WTC11 (cell line): ENCODE measurements around the gene H6PD. TPM values are rescaled to one million over a fixed set of nuclear protein-coding genes. Genes with fewer than 3 reads are reported as not detected.

Source experiments
- ATAC-seq: fragments of 200-7000 bp; cut with Tn5 transposase; 2 replicates; pipeline ENCODE4 v1.10.0; 2021; ENCODE audit warnings: mild to moderate bottlenecking, moderate library complexity
- CTCF ChIA-PET: fragments of 300-600 bp; sonication (Branson Sonifier 250); formaldehyde crosslinking; loops from one replicate; lab custom pipeline; 2021; ENCODE audit warnings: antibody characterized with exemption; lab: Charles Lee
- POLR2A ChIA-PET: fragments of 350-600 bp; sonication (Branson Sonifier 250); formaldehyde crosslinking; loops from one replicate; lab custom pipeline; 2021; ENCODE audit warnings: antibody characterized with exemption; lab: Charles Lee
- DNase-seq: peaks from one replicate; pipeline ENCODE4 v3.0.0; 2021; ENCODE audit warnings: low spot score
- H3K27ac Mint-ChIP-seq: 2 replicates; pipeline ENCODE4 v1.8.0; 2021; ENCODE audit warnings: mixed read lengths
- H3K27me3 Mint-ChIP-seq: 2 replicates; pipeline ENCODE4 v1.8.0; 2021; ENCODE audit warnings: low read depth, mild to moderate bottlenecking, moderate library complexity, mixed read lengths
- H3K36me3 Mint-ChIP-seq: 2 replicates; pipeline ENCODE4 v1.8.0; 2021; ENCODE audit warnings: mixed read lengths
- H3K4me1 Mint-ChIP-seq: 2 replicates; pipeline ENCODE4 v1.8.0; 2022; ENCODE audit warnings: mixed read lengths
- H3K4me3 Mint-ChIP-seq: 2 replicates; pipeline ENCODE4 v1.8.0; 2021; ENCODE audit warnings: mild to moderate bottlenecking, moderate library complexity, mixed read lengths
- H3K9me3 Mint-ChIP-seq: 2 replicates; pipeline ENCODE4 v1.8.0; 2021; ENCODE audit warnings: mixed read lengths
- AFF4 ChIP-seq: sonication (generic); formaldehyde crosslinking; IDR thresholded peaks from 2 replicates; pipeline ENCODE4 v1.8.1; 2023; ENCODE audit warnings: mild to moderate bottlenecking, missing genetic modification reagents, borderline replicate concordance
- ARID4B ChIP-seq: sonication (generic); formaldehyde crosslinking; IDR thresholded peaks from 2 replicates; pipeline ENCODE4 v1.8.0; 2023; ENCODE audit warnings: missing genetic modification reagents, mild to moderate bottlenecking, borderline replicate concordance
- ATF1 ChIP-seq: sonication (generic); formaldehyde crosslinking; IDR thresholded peaks from 2 replicates; pipeline ENCODE4 v1.8.1; 2023; ENCODE audit warnings: mild to moderate bottlenecking, moderate library complexity, missing genetic modification reagents
- CREM ChIP-seq: sonication (generic); formaldehyde crosslinking; IDR thresholded peaks from 2 replicates; pipeline ENCODE4 v1.8.1; 2022; ENCODE audit warnings: mild to moderate bottlenecking, missing genetic modification reagents, moderate library complexity
- E2F4 ChIP-seq: sonication (generic); formaldehyde crosslinking; IDR thresholded peaks from 2 replicates; pipeline ENCODE4 v1.8.1; 2022; ENCODE audit warnings: low read depth, mild to moderate bottlenecking, moderate library complexity, missing genetic modification reagents, borderline replicate concordance
- E2F5 ChIP-seq: sonication (generic); formaldehyde crosslinking; IDR thresholded peaks from 2 replicates; pipeline ENCODE4 v1.8.1; 2022; ENCODE audit warnings: mild to moderate bottlenecking, moderate library complexity, missing genetic modification reagents
- EMX1 ChIP-seq: fragments of 250-450 bp; sonication (Bioruptor Pico); IDR thresholded peaks from 2 replicates; pipeline ENCODE4 v1.8.0; 2021; ENCODE audit warnings: mild to moderate bottlenecking
- MAX ChIP-seq: sonication (generic); formaldehyde crosslinking; IDR thresholded peaks from 2 replicates; pipeline ENCODE4 v1.8.0; 2022; ENCODE audit warnings: mild to moderate bottlenecking, missing genetic modification reagents
- NFYB ChIP-seq: sonication (generic); formaldehyde crosslinking; conservative IDR thresholded peaks from 2 replicates; pipeline ENCODE4 v1.8.0; 2022; ENCODE audit warnings: low read depth, missing genetic modification reagents
- NR1H2 ChIP-seq: sonication (generic); formaldehyde crosslinking; IDR thresholded peaks from 2 replicates; pipeline ENCODE4 v1.9.0; 2021; ENCODE audit warnings: mild to moderate bottlenecking, moderate library complexity, missing genetic modification reagents
- ZMAT4 ChIP-seq: fragments of 250-450 bp; sonication (Bioruptor Pico); IDR thresholded peaks from 2 replicates; pipeline ENCODE4 v1.9.0; 2021; ENCODE audit warnings: mild to moderate bottlenecking
- ZNF281 ChIP-seq: sonication (generic); formaldehyde crosslinking; IDR thresholded peaks from 2 replicates; pipeline ENCODE4 v1.8.0; 2023; ENCODE audit warnings: mild to moderate bottlenecking, missing genetic modification reagents
- ZNF396 ChIP-seq: fragments of 250-450 bp; sonication (Bioruptor Pico); IDR thresholded peaks from 2 replicates; pipeline ENCODE4 v1.8.0; 2021; ENCODE audit warnings: mild to moderate bottlenecking, moderate library complexity, borderline replicate concordance
- ZNF425 ChIP-seq: fragments of 250-450 bp; sonication (Bioruptor Pico); conservative IDR thresholded peaks from 2 replicates; pipeline ENCODE4 v1.9.0; 2021; ENCODE audit warnings: mild to moderate bottlenecking
- ZNF512 ChIP-seq: sonication (generic); formaldehyde crosslinking; IDR thresholded peaks from 2 replicates; pipeline ENCODE4 v1.8.1; 2022; ENCODE audit warnings: missing genetic modification reagents, borderline replicate concordance
- total RNA-seq: library from RNA; stranded (reverse); gene quantifications from 3 replicates; pipeline ENCODE4 v1.2.3, GENCODE V29; 2021

H6PD gene
- total RNA-seq, 1 experiment from 2014 or later = 7.4 TPM

- ChIA-PET POLR2A (interaction anchor here (0.6 kb wide), 1 partner anchor 329 kb away, joined by 5 read pairs; the partner anchor contains the start of gene ENO1), CTCF (no interaction called here)
- H3K27ac Mint-ChIP-seq = no peak overlapping the region
- H3K27me3 Mint-ChIP-seq = peaks cover 27% of the 10 kb centered on the region
- H3K9me3 Mint-ChIP-seq = no peaks in the 10 kb centered on the region
- no peak overlapping the region for H3K4me3 Mint-ChIP-seq
- DNase-seq = no peak
- ATAC-seq = no peak
- TF ChIP-seq NFYB (CRISPR knock-in tag) (no peak), CREM (CRISPR knock-in tag) (no peak), NR1H2 (CRISPR knock-in tag) (no peak), E2F4 (CRISPR knock-in tag) (no peak), ARID4B (CRISPR knock-in tag) (no peak), E2F5 (CRISPR knock-in tag) (no peak), EMX1 (CRISPR knock-in tag) (no peak), MAX (CRISPR knock-in tag) (no peak), AFF4 (CRISPR knock-in tag) (no peak), ZNF396 (no peak), ZNF425 (CRISPR knock-in tag) (no peak), ZNF512 (CRISPR knock-in tag) (no peak), ZMAT4 (CRISPR knock-in tag) (no peak), ATF1 (no peak), ZNF281 (no peak)
- H3K4me1 Mint-ChIP-seq = peaks cover 11% of the 10 kb centered on the region
- H3K36me3 Mint-ChIP-seq = no peaks in the 10 kb centered on the region
Measured at GRCh38 chr1:9207086-9207485, 27.5 kb upstream of the H6PD start.
